Kidney (tissue), 14 donors: ENCODE data around the gene SLC12A7. TPM values are rescaled to one million over a fixed set of nuclear protein-coding genes. Genes with fewer than 3 reads are reported as not detected.

Experiments
- DNase-seq, 5 donors: peaks; one replicate each; pipeline ENCODE4 v3.0.0-alpha.2; 2013 to 2020
- FAIRE-seq: peaks from 2 replicates; lab custom pipeline; 2012; peaks lifted over from hg19 to GRCh38; lab: Jason Lieb, UNC
- H3K27ac ChIP-seq, 2 donors: one replicate each; pipeline ENCODE4 v1.7.0; 2013; ENCODE audit warnings: low read depth in 2 of 2, low read length in 2 of 2, inconsistent platforms in 1 of 2
- H3K27me3 ChIP-seq: one replicate; pipeline ENCODE4 v1.7.1; 2013; ENCODE audit warnings: low read length, inconsistent platforms; ENCODE audit not compliant: control insufficient read depth, insufficient read depth
- H3K36me3 ChIP-seq, 3 donors: one replicate each; pipeline versions ENCODE4 v1.7.0 to v1.7.1; 2013; ENCODE audit warnings: low read length in 3 of 3, control low read depth in 1 of 3, inconsistent platforms in 1 of 3; ENCODE audit not compliant: insufficient read depth in 3 of 3, control insufficient read depth in 2 of 3
- H3K4me1 ChIP-seq, 3 donors: one replicate each; pipeline versions ENCODE4 v1.7.0 to v1.7.1; 2013; ENCODE audit warnings: low read length in 3 of 3, inconsistent platforms in 1 of 3, low read depth in 1 of 3; ENCODE audit not compliant: control insufficient read depth in 2 of 3, insufficient read depth in 2 of 3
- H3K4me3 ChIP-seq, 3 donors: one replicate each; pipeline versions ENCODE4 v1.7.0 to v1.8.1; 2013; ENCODE audit warnings: low read length in 3 of 3, control low read depth in 1 of 3, inconsistent platforms in 1 of 3
- H3K9ac ChIP-seq, 3 donors: one replicate each; pipeline versions ENCODE4 v1.7.0 to v1.7.1; 2013; ENCODE audit warnings: low read length in 3 of 3, control low read depth in 1 of 3, inconsistent platforms in 1 of 3
- H3K9me3 ChIP-seq, 3 donors: one replicate each; pipeline versions ENCODE4 v1.7.0 to v1.7.1; 2013; ENCODE audit warnings: low read length in 3 of 3, control low read depth in 1 of 3, inconsistent platforms in 1 of 3; ENCODE audit not compliant: control insufficient read depth in 2 of 3, insufficient read depth in 1 of 3
- intact Hi-C: fragments of 100-400 bp; cut with DNase I; formaldehyde crosslinking; loops from one replicate; pipeline ENCODE4 v1.11.1; 2022
- polyA plus RNA-seq: library from polyadenylated mRNA; stranded (reverse); fragments of 350-450 nt; fragmentation: Illumina TruSeq; extraction: RNeasy Lipid Tissue Mini Kit (QIAGEN cat#74804); gene quantifications from one replicate; pipeline ENCODE4 v1.2.3, GENCODE V29; 2014; ENCODE audit warnings: low read depth, low replicate concordance; ENCODE audit not compliant: insufficient read depth
- total RNA-seq: library from RNA; stranded (reverse); fragmentation: NEBNext Ultra II Directional; extraction: Animal tissue kit (Norgen Biotek cat#: 25700); gene quantifications from one replicate; pipeline ENCODE4 v1.2.1, GENCODE V29; 2021
- TF ChIP-seq, protein P1 (sequence below): IDR thresholded peaks from 3 replicates; pipeline ENCODE4 v1.5.1; 2012; ENCODE audit warnings: mild to moderate bottlenecking, moderate library complexity, borderline replicate concordance; ENCODE audit not compliant: insufficient read depth; ENCODE audit errors: extremely low read depth
- donor health status: control.
- donor health status: control.
- donor health status: control.
- donor health status: control.
- donor health status: control.
- donor health status: DM: yes; HTN: yes; CAD: no.
- donor health status: Normal renal cell carcinoma (clear cell type).

Gene SLC12A7
- total and polyA plus RNA-seq, 2 donors from 2014 or later = 28.2 to 92.9 TPM

DNA sequence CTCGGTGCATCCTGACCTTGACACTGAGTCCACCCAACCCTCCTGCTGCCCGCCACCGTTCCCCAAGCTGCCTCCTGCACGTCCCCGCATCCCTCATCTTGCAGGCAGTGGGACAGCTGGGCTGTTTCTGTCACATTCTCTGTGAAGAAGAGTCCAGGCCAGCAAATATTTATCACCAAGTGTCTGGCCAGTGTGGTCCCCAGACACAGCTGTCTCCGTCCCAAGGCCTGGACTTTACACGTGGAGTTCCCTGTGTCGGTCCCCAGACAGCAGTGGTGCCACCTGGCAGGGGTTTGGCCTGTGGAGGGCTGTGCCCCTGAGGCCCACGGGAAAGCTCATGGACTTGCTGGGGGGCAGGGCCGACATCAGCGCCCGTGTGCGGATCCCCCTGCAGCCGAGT is 9.2 kb upstream of the SLC12A7 start:
- H3K9ac ChIP-seq = no peak overlapping the region
- peaks cover 0 to 14% (median 0%) of the 10 kb centered on the region in 3 donors for H3K4me1 ChIP-seq
- TF ChIP-seq, protein P1, sequence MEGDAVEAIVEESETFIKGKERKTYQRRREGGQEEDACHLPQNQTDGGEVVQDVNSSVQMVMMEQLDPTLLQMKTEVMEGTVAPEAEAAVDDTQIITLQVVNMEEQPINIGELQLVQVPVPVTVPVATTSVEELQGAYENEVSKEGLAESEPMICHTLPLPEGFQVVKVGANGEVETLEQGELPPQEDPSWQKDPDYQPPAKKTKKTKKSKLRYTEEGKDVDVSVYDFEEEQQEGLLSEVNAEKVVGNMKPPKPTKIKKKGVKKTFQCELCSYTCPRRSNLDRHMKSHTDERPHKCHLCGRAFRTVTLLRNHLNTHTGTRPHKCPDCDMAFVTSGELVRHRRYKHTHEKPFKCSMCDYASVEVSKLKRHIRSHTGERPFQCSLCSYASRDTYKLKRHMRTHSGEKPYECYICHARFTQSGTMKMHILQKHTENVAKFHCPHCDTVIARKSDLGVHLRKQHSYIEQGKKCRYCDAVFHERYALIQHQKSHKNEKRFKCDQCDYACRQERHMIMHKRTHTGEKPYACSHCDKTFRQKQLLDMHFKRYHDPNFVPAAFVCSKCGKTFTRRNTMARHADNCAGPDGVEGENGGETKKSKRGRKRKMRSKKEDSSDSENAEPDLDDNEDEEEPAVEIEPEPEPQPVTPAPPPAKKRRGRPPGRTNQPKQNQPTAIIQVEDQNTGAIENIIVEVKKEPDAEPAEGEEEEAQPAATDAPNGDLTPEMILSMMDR = no peak
- DNase-seq (peak in 1 of 5 donors; percentile 53), FAIRE-seq (no peak)
- no peak overlapping the region for H3K27ac ChIP-seq
- H3K36me3 ChIP-seq = no peaks in the 10 kb centered on the region
- H3K27me3 ChIP-seq = no peaks in the 10 kb centered on the region
- intact Hi-C loops = no loop called here
- no peaks in the 10 kb centered on the region for H3K9me3 ChIP-seq
- no peak overlapping the region for H3K4me3 ChIP-seq

DNA sequence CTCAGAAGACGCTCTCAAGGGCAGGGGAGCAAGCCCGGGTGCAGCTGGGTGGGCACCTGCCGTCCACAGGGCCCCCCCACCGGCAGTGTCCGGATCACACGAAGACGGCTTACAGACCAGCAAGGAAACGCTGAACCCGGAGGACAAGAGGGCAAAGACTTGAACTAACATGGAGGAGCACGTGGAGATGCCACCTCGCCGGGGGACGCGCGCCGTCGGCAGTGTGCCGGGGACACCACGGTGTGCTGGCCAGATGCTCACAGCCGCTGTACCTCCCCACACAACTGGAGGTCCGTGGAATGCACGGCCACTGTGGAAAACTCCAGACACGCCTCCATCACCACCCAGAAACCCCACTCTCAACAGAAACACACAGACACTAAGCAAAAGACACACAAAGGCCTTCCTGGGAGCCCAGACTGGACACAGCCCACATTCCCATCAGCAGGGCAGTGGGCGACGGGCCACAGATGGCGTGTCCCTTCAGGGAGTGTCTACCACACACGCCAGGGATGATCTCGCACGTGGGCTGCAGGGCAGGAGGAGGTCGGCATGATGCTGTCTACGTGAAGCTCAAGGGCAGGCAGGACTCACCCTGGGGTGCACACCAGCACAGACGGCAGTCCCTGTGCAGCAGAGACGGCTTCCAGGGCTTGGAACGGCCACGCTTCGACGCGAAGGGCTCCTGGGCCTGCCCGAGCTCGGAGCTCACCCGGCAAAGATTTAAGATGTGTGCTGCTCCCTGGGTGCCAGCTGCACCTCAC is 8.6 kb upstream of the SLC12A7 start:
- Histone ChIP-seq H3K27me3 (no peaks in the 10 kb centered on the region), H3K4me1 (peaks cover 0 to 14% (median 0%) of the 10 kb centered on the region in 3 donors), H3K9ac (no peak overlapping the region), H3K36me3 (no peaks in the 10 kb centered on the region), H3K27ac (no peak overlapping the region), H3K4me3 (no peak overlapping the region), H3K9me3 (no peaks in the 10 kb centered on the region)
- DNase-seq (no peak), FAIRE-seq (no peak)
- TF ChIP-seq, protein P1 = no peak
- intact Hi-C loops = no loop called here

DNA sequence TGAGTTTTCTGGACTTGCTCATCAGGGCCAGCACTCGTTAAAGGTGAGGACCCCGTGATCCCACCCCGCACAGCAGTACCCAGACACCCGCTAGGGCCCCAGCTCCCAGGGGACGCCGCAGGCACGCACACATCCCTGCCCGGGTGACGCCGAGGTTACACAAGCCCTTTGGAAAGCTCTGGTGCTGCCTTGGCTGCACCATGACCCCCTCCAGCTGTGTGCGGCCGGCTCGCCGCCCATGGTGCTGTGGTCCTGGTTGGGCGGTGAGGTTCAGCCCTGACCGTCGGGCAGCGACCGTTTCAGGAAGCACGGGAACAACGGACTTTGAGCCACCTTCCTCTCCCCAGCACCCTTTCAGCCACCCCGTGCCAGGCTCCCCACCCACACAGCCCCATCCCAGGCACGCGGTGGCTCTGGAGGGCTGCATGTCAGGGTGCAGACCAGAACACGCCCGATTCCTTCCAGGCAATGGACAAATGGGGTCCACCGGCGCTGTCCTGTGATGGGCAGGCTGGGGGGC is 7.5 kb upstream of the SLC12A7 start:
- no peaks in the 10 kb centered on the region for H3K9me3 ChIP-seq
- H3K9ac ChIP-seq = no peak overlapping the region
- peak overlapping the region; percentile 48 to 51 for H3K27ac ChIP-seq
- intact Hi-C loops = no loop called here
- no peak overlapping the region for H3K4me3 ChIP-seq
- TF ChIP-seq, protein P1 = no peak
- peaks cover 0 to 14% (median 0%) of the 10 kb centered on the region in 3 donors for H3K4me1 ChIP-seq
- no peaks in the 10 kb centered on the region for H3K36me3 ChIP-seq
- no peak for DNase-seq
- FAIRE-seq = no peak
- no peaks in the 10 kb centered on the region for H3K27me3 ChIP-seq
